Suprapubic skin (tissue), 4 donors: ENCODE results near the gene TUNAR.

Experiments
- EP300 ChIP-seq: sonication (generic); formaldehyde crosslinking; IDR thresholded peaks from one replicate; pipeline ENCODE4 v1.6.1; 2017; ENCODE audit warnings: antibody characterized with exemption
- POLR2A ChIP-seq, 2 donors: fragments of 450-650 bp; IDR thresholded peaks; one replicate each; pipeline ENCODE4 v1.6.1; 2017; ENCODE audit warnings: antibody characterized with exemption in 2 of 2, mild to moderate bottlenecking in 2 of 2, moderate library complexity in 2 of 2
- POLR2AphosphoS5 ChIP-seq, 3 donors: sonication (generic); formaldehyde crosslinking; IDR thresholded peaks; one replicate each; pipeline ENCODE4 v1.6.1; 2017; ENCODE audit warnings: antibody characterized with exemption in 3 of 3
- TF ChIP-seq, protein P1 (sequence below), 2 donors: fragments of 200-600 bp in 1 of 2; fragments of 450-650 bp in 1 of 2; sonication (generic) in 1 of 2; IDR thresholded peaks; one replicate each; pipeline ENCODE4 v1.5.1; 2016 to 2019; ENCODE audit warnings: antibody characterized with exemption in 2 of 2, mild to moderate bottlenecking in 1 of 2, moderate library complexity in 1 of 2

DNA sequence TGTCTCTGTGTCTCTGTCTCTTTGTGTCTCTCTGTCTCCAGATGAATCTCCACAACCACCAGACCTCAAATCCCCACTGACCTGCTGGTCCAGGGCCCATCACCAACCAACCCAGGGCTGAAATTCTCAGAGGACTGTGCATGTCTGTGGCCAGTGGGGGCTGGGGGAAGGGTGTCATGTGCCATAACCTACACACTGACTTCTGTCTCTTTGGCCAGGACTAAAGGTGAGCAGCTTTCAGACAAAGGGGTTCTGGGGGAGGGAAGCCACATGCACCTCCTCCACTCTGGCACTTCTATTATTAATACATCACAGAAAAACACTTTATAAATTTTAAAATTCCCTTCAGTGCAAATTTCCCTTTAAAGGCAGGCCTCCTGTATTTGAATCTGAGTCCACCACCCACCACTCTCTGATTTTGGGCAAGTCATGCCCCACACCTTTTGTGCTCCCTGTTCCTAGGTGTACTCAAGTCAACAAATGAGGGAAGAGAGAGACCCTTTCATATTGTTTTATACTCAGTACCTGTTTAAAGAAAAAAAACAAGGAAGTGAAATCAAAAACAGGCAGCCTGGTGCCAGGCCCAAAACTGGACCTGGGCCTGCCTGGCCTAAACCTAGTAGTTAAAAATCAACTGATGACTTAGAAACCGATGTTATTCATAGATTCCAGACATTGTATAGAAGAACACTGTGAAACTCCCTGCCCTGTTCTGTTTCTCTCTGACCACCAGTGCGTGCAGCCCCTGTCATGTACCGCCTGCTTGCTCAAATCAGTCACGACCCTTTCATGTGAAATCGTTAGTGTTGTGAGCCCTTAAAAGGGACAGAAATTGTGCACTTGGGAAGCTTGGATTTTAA is 80.2 kb downstream of the TUNAR start:
- TF ChIP-seq POLR2A (IDR thresholded peaks at IDR 0.05) (no peak), POLR2AphosphoS5 (IDR thresholded peaks at IDR 0.05) (no peak), EP300 (no peak)
- TF ChIP-seq, protein P1, sequence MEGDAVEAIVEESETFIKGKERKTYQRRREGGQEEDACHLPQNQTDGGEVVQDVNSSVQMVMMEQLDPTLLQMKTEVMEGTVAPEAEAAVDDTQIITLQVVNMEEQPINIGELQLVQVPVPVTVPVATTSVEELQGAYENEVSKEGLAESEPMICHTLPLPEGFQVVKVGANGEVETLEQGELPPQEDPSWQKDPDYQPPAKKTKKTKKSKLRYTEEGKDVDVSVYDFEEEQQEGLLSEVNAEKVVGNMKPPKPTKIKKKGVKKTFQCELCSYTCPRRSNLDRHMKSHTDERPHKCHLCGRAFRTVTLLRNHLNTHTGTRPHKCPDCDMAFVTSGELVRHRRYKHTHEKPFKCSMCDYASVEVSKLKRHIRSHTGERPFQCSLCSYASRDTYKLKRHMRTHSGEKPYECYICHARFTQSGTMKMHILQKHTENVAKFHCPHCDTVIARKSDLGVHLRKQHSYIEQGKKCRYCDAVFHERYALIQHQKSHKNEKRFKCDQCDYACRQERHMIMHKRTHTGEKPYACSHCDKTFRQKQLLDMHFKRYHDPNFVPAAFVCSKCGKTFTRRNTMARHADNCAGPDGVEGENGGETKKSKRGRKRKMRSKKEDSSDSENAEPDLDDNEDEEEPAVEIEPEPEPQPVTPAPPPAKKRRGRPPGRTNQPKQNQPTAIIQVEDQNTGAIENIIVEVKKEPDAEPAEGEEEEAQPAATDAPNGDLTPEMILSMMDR (IDR thresholded peaks at IDR 0.05), result no peak
